H9 (cell line): ENCODE measurements around the gene KLHL21. TPM values are rescaled to one million over a fixed set of nuclear protein-coding genes. Genes with fewer than 3 reads are reported as not detected.

ENCODE experiments used
- DNase-seq: peaks from one replicate; pipeline ENCODE4 v3.0.0-alpha.2; 2017
- H2AFZ ChIP-seq: one replicate; pipeline ENCODE4 v1.6.1; 2013; ENCODE audit warnings: mild to moderate bottlenecking, low read length, control low read depth, moderate library complexity
- H2AK5ac ChIP-seq: 2 replicates; pipeline ENCODE4 v1.6.1; 2013; ENCODE audit warnings: low read length, control low read depth, mixed read lengths; ENCODE audit not compliant: insufficient read length
- H2BK120ac ChIP-seq: one replicate; pipeline ENCODE4 v1.6.1; 2013; ENCODE audit warnings: low read depth, mild to moderate bottlenecking, low read length, control low read depth, inconsistent platforms; ENCODE audit not compliant: poor library complexity, severe bottlenecking
- H2BK12ac ChIP-seq: 2 replicates; pipeline ENCODE4 v1.6.1; 2013; ENCODE audit warnings: low read length, control low read depth, mixed read lengths, low read depth; ENCODE audit not compliant: insufficient read length
- H2BK15ac ChIP-seq: 2 replicates; pipeline ENCODE4 v1.6.1; 2013; ENCODE audit warnings: low read depth, low read length, control low read depth
- H2BK20ac ChIP-seq: one replicate; pipeline ENCODE4 v1.6.1; 2013; ENCODE audit warnings: low read depth, mild to moderate bottlenecking, low read length, control low read depth, inconsistent platforms; ENCODE audit not compliant: poor library complexity, severe bottlenecking
- H2BK5ac ChIP-seq: 2 replicates; pipeline ENCODE4 v1.6.1; 2013; ENCODE audit warnings: low read length, control low read depth, mixed read lengths; ENCODE audit not compliant: insufficient read length
- H3K14ac ChIP-seq: 2 replicates; pipeline ENCODE4 v1.6.1; 2013; ENCODE audit warnings: low read length, control low read depth; ENCODE audit not compliant: insufficient read depth
- H3K18ac ChIP-seq: 2 replicates; pipeline ENCODE4 v1.6.1; 2013; ENCODE audit warnings: low read depth, mild to moderate bottlenecking, mixed read lengths, low read length, control low read depth; ENCODE audit not compliant: insufficient read length
- H3K23ac ChIP-seq: 2 replicates; pipeline ENCODE4 v1.6.1; 2013; ENCODE audit warnings: low read length, control low read depth, mixed read lengths, low read depth; ENCODE audit not compliant: insufficient read length
- H3K23me2 ChIP-seq: 2 replicates; pipeline ENCODE4 v1.6.1; 2013; ENCODE audit warnings: low read depth, mild to moderate bottlenecking, mixed read lengths, low read length, control low read depth; ENCODE audit not compliant: insufficient read length, poor library complexity, severe bottlenecking
- H3K27ac ChIP-seq: 2 replicates; pipeline ENCODE4 v1.5.1; 2013; ENCODE audit warnings: low read length, control low read depth, mixed read lengths, low read depth; ENCODE audit not compliant: insufficient read length
- H3K27me3 ChIP-seq: 2 replicates; pipeline ENCODE4 v1.6.1; 2013; ENCODE audit warnings: low read length, control low read depth, inconsistent platforms; ENCODE audit not compliant: insufficient read depth
- H3K4ac ChIP-seq: 2 replicates; pipeline ENCODE4 v1.6.1; 2013; ENCODE audit warnings: low read depth, mild to moderate bottlenecking, control low read depth, inconsistent platforms, low read length, moderate library complexity
- H3K4me1 ChIP-seq: 2 replicates; pipeline ENCODE4 v1.6.1; 2013; ENCODE audit warnings: low read length, control low read depth, inconsistent platforms; ENCODE audit not compliant: insufficient read depth
- H3K4me2 ChIP-seq: 2 replicates; pipeline ENCODE4 v1.6.1; 2013; ENCODE audit warnings: low read length, control low read depth, mixed read lengths; ENCODE audit not compliant: insufficient read length, insufficient read depth
- H3K56ac ChIP-seq: 2 replicates; pipeline ENCODE4 v1.6.1; 2013; ENCODE audit warnings: low read depth, mild to moderate bottlenecking, mixed read lengths, low read length, control low read depth; ENCODE audit not compliant: insufficient read length
- H3K79me1 ChIP-seq: 2 replicates; pipeline ENCODE4 v1.6.1; 2013; ENCODE audit warnings: low read depth, mild to moderate bottlenecking, moderate library complexity, low read length, control low read depth, inconsistent platforms; ENCODE audit not compliant: insufficient read depth, poor library complexity, severe bottlenecking
- H3K79me2 ChIP-seq: 2 replicates; pipeline ENCODE4 v1.6.1; 2013; ENCODE audit warnings: low read length, control low read depth, inconsistent platforms; ENCODE audit not compliant: insufficient read depth
- H3K9ac ChIP-seq: 2 replicates; pipeline ENCODE4 v1.6.1; 2013; ENCODE audit warnings: low read length, control low read depth, mixed read lengths; ENCODE audit not compliant: insufficient read length; ENCODE audit errors: extremely low read depth
- H3K9me3 ChIP-seq: one replicate; pipeline ENCODE4 v1.6.1; 2013; ENCODE audit warnings: low read depth, low read length, inconsistent platforms; ENCODE audit not compliant: control insufficient read depth
- H3T11ph ChIP-seq: one replicate; pipeline ENCODE4 v1.6.1; 2013; ENCODE audit warnings: mild to moderate bottlenecking, low read length, control low read depth, inconsistent platforms
- H4K20me1 ChIP-seq: one replicate; pipeline ENCODE4 v1.6.1; 2013; ENCODE audit not compliant: control insufficient read depth, insufficient read length, insufficient read depth
- H4K5ac ChIP-seq: 2 replicates; pipeline ENCODE4 v1.6.1; 2013; ENCODE audit warnings: low read depth, mild to moderate bottlenecking, mixed read lengths, low read length, control low read depth; ENCODE audit not compliant: insufficient read length
- H4K8ac ChIP-seq: replicated peaks from 2 replicates; pipeline ENCODE4 v1.6.1; 2013; ENCODE audit warnings: low read length, control low read depth, mixed read lengths, low read depth; ENCODE audit not compliant: insufficient read length
- H4K91ac ChIP-seq: 2 replicates; pipeline ENCODE4 v1.6.1; 2013; ENCODE audit warnings: low read depth, mild to moderate bottlenecking, moderate library complexity, mixed read lengths, low read length, control low read depth; ENCODE audit not compliant: insufficient read length
- H3K27ac Mint-ChIP-seq, 3 experiments: 2 replicates in 2 of 3; 3 replicates in 1 of 3; pipeline ENCODE4 v1.8.0; 2020 to 2021; ENCODE audit warnings: mixed read lengths in 3 of 3, mild to moderate bottlenecking in 1 of 3, moderate library complexity in 1 of 3
- H3K27me3 Mint-ChIP-seq: 2 replicates; pipeline ENCODE4 v1.8.0; 2021; ENCODE audit warnings: low read depth, mild to moderate bottlenecking, moderate library complexity, mixed read lengths
- H3K36me3 Mint-ChIP-seq, 3 experiments: 2 replicates in 2 of 3; 3 replicates in 1 of 3; pipeline ENCODE4 v1.8.0; 2020 to 2021; ENCODE audit warnings: low read depth in 3 of 3, mixed read lengths in 3 of 3; ENCODE audit not compliant: insufficient read depth in 1 of 3
- H3K4me1 Mint-ChIP-seq, 2 experiments: 2 replicates each; pipeline ENCODE4 v1.8.0; 2020; ENCODE audit warnings: mixed read lengths in 2 of 2
- H3K4me3 Mint-ChIP-seq, 2 experiments: 2 replicates in 1 of 2; 3 replicates in 1 of 2; pipeline ENCODE4 v1.8.0; 2020 to 2021; ENCODE audit warnings: mild to moderate bottlenecking in 2 of 2, mixed read lengths in 2 of 2, moderate library complexity in 1 of 2
- H3K9me3 Mint-ChIP-seq, 2 experiments: 2 replicates in 1 of 2; 3 replicates in 1 of 2; pipeline ENCODE4 v1.8.0; 2020; ENCODE audit warnings: mild to moderate bottlenecking in 2 of 2, mixed read lengths in 2 of 2, moderate library complexity in 1 of 2
- CTCF ChIP-seq: fragments of 200-600 bp; sonication (generic); conservative IDR thresholded peaks from 3 replicates; pipeline ENCODE4 v1.8.0; 2021; ENCODE audit warnings: antibody characterized with exemption, mild to moderate bottlenecking
- WGBS: extraction: QIAGEN DNeasy Blood & Tissue Kit; methylation state at CpG from one replicate; pipeline ENCODE4 v1.1.7; 2013; ENCODE audit warnings: missing lambda C conversion rate, low lambda C conversion rate, mixed read lengths; ENCODE audit not compliant: insufficient read length; ENCODE audit errors: extremely low coverage; 5-methylcytosine and 5-hydroxymethylcytosine counted together
- total RNA-seq: library from RNA; stranded (reverse); gene quantifications from 2 replicates; pipeline ENCODE4 v1.2.1, GENCODE V29; 2021

Gene KLHL21
- total RNA-seq, 1 experiment from 2014 or later, result 31.9 TPM

DNA sequence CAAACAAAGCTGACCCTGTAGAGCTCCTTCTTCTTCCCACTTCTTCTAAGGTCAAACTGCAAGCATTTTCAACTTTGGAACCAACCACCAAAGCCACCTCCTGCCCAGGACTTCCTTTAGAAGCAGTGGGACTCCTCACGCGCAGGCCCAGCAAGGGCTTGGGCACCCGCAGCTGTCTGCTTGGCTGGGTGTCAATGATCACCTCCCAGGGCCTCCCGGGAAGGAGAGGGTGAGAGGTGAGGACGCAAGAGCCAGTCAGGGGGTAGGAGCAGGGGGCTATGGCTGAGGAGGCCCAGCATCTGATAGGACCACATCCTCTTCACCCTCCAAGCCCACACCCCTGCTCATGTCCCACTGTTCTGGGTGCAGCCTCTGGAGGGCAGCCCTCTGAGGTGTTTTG, 10.2 kb downstream of the KLHL21 start:
- H4K5ac ChIP-seq, result no peak overlapping the region
- no peak overlapping the region for H2BK15ac ChIP-seq
- Mint-ChIP-seq H3K27me3 (no peaks in the 10 kb centered on the region), H3K27ac (no peak overlapping the region), H3K4me3 (no peak overlapping the region), H3K9me3 (no peaks in the 10 kb centered on the region), H3K4me1 (0 out of 4 replicates have a peak, but pooled peaks cover 0 to 2% of the 10 kb centered on the region in 2 experiments), H3K36me3 (peaks cover 25 to 76% (median 64%) of the 10 kb centered on the region in 3 experiments; a peak in 6 of 7 replicates)
- H3K18ac ChIP-seq, result no peak overlapping the region
- H3K9me3 ChIP-seq, result no peaks in the 10 kb centered on the region
- no peak overlapping the region for H3K9ac ChIP-seq
- H4K8ac ChIP-seq, result no peak overlapping the region
- no peak overlapping the region for H2AFZ ChIP-seq
- H3K56ac ChIP-seq, result no peak overlapping the region
- H4K20me1 ChIP-seq, result no peaks in the 10 kb centered on the region
- no peak overlapping the region for H3K14ac ChIP-seq
- H2BK12ac ChIP-seq, result no peak overlapping the region
- H3K4ac ChIP-seq, result no peak overlapping the region
- no peaks in the 10 kb centered on the region for H3K23me2 ChIP-seq
- no peak overlapping the region for H3K27ac ChIP-seq
- DNase-seq, result no peak
- H2BK5ac ChIP-seq, result no peak overlapping the region
- H3K4me2 ChIP-seq, result no peak overlapping the region
- no peaks in the 10 kb centered on the region for H3K27me3 ChIP-seq
- H3K4me1 ChIP-seq, result no peaks in the 10 kb centered on the region
- no CpG with 5 or more reads among the region's 5 CpGs for WGBS
- no peak overlapping the region for H2BK120ac ChIP-seq
- TF ChIP-seq CTCF, result no peak
- H3K79me1 ChIP-seq, result no peaks in the 10 kb centered on the region
- H2AK5ac ChIP-seq, result no peak overlapping the region
- H2BK20ac ChIP-seq, result no peak overlapping the region
- H3K23ac ChIP-seq, result no peak overlapping the region
- H3T11ph ChIP-seq, result no peak overlapping the region
- no peaks in the 10 kb centered on the region; the same call in 1 of the 2 replicates for H3K79me2 ChIP-seq
- no peak overlapping the region for H4K91ac ChIP-seq
